ENCODE data around the gene PADI6. TPM values are rescaled to one million over a fixed set of nuclear protein-coding genes. Genes with fewer than 3 reads are reported as not detected.

Gene PADI6
- polyA plus RNA-seq, 1 donor, result not detected

DNA sequence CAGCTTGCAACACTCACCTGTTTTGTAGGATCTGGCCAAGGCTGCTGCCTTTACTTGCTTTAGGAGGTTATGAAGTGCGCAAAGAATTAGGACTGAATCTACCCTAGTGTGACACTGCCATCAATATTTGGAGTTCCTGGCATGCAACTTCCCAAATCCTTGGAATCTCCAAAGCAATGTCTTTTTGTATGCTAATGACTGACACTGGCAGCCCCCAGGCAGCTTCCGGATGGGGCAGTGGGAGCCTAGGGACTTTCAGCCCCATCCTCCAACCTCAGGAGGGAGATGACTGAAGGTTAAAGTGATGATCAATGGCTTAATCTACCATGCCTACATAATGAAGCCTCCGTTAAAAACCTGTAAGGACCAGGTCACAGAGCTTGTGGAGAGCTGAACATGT, 62.0 kb downstream of the PADI6 start:
- DNase-seq (ENCODE audit: low read depth), result no peak

DNA sequence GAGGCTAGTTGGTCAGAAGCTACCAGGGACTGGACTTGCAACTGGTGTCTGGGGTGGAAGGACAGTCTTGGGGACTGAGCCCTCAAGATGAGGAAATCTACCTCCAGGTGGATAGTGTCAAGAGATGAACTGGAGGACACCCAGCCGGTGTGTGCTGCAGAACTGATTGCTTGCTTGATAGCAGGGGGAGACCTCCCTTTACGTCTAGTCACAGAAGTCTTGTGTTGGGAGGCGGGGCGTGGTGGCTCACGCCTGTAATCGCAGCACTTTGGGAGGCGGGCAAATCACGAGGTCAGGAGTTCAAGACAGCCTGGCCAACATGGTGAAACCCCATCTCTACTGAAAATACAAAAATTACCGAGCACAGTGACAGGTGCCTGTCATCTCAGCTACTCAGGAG, 62.6 kb downstream of the PADI6 start:
- no peak for DNase-seq (ENCODE audit: low read depth)

DNA sequence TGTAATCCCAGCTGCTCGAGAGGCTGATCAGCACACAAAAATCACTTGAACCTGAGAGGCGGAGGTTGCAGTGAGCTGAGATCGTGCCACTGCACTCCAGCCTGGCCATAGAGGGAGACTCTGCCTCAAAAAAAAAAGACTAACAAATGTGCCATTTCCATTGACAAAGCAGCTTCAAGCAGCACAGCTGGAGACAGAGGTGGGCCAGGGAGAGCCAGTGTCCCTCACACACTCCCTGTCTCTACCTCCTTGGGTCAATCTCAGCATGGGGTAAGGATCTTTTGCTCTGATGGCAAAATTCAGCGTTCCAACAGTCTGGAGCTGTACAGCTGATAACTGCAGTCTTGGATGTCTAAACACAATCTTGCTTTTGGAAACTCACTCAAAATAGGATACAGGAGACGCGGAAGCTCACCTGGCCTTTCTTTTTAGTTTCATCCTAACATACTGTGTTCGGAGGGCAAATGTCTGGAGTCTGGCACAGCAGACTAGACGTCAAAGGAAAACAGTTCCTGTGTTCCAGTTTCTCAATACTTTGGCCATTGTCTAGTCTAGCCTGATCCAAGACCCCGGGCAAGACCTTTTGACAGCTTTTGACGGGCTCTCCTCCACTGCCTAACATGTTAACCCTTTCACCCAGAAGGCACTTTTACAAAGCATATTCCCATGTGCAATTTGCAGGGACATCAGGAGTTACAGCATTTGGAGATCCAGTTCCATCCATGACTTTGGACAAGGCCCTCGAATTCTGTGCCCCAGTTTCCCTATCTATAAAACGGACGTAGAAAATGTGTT, 64.6 kb downstream of the PADI6 start:
- DNase-seq (ENCODE audit: low read depth), result no peak

- DNase-seq (ENCODE audit: low read depth), result no peak
These were observed 65.2 kb downstream of the PADI6 start for GRCh38 chr1:17437260-17437579.

- no peak for DNase-seq (ENCODE audit: low read depth)
These were observed 65.8 kb downstream of the PADI6 start for GRCh38 chr1:17437580-17438317.

DNA sequence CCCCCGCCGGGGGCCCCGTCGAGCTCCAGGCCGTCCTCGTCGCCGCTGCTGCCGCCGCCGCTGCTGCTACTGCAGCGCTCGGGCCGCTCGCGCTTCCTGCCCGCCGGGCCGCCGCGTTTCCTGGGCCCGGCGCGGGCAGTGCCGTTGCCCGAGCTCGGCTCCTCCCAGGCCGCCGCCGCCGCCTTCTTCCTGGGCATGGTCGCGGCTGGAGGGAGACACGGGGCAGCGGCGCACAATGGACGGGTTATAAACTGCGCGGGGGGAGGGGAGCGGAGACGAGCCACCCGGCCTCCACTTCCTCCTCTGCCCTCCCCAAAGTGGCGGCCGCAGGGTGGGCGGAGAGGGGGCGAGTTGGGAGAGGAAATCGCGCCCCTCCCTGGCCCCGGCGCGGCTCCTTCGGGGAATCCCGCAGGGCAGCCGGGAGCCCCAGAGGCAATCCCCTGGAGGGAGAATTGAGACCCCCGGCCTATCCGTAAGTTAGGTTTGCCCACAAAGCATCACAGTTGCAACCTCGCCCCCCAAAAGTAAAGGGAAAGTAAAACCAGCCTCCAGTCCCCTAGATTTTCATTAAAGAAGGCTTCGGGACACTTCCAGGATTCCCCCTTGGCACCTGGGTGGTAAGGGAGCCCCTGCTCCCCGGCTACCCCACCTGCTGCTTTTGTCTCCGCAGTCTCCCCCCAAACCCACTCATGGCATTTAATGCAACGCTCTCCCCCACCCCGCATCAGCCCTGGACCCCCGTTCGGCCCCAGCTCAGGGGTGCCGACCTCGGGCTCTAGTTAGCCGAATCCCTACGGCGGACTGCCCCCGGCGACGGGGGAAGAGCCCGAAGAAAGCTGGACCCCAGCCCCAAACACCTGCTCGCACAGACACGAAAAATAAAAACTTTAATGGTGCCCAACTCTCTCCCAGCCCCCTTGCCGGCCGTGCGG, 66.6 kb downstream of the PADI6 start:
- DNase-seq (ENCODE audit: low read depth), result no peak

- DNase-seq (ENCODE audit: low read depth), result peak; percentile 67
These were observed 67.5 kb downstream of the PADI6 start, which contains the start of gene RCC2 for GRCh38 chr1:17439250-17440073. Gene RCC2, minus strand, starts transcription at chr1:17439677. Its CDS starts 1,163 bp downstream, at chr1:17438514.

DNA sequence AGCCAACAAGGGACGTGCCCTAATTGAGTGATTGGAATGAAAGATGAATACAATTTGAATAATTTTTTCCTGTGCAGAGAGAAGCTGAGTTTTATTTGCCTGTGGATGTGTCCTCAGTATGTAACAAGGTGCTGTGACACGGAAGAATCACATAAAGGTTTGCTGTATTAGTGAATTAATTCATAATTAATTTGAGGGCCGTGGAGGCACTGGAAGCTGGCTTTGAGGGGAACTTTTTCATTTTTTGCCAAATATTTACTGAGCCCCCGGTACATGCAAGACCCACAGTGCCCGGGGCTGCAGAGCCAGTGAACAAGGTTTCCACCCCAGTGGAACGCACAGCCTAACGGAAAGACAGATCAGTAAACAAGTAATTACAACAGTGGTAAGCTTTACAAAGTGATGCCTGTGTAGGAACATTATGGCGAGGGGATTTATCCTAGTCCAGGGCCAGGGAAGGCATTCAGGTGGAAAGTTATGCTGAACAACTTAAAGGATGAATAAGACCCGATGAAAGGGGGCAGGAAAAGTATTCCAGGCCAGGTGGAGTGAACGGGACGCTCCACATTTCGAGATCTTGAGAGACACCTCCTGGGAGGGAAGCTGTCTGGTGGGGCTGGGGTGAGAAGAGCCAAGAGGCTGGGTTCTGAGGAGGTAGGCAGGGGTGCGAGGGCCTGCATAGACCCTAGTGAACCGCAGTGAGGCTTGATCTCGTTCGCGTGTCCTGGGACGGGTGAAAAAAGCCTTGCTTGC, 68.3 kb downstream of the PADI6 start:
- no peak for DNase-seq (ENCODE audit: low read depth)

- DNase-seq (ENCODE audit: low read depth), result no peak
These were observed 68.8 kb downstream of the PADI6 start for GRCh38 chr1:17440827-17441168.

- DNase-seq (ENCODE audit: low read depth), result no peak
These were observed 69.4 kb downstream of the PADI6 start for GRCh38 chr1:17441265-17441992.

GRCh38 chr1:17441993-17442357, 70.0 kb downstream of the PADI6 start:
- DNase-seq (ENCODE audit: low read depth), result no peak

DNA sequence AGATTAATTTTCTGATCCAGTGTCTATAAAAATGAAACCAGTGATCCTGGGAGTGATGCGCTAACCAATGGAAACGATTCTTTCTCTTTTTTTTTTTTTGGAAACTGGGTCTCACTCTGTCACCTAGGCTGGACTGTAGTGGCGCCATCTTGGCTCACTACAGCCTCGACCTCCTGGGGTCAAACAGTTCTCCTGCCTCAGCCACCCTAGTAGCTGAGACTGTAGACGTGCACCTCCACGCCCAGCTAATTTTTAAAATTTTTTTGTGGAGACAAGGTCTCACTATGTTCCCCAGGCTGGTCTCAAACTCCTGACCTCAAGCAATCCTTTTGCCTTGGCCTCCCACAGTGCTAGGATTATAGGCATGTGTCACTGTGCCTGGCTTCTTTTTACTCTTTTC, 70.8 kb downstream of the PADI6 start:
- DNase-seq (ENCODE audit: low read depth), result no peak

GRCh38 chr1:17447501-17447992, 75.6 kb downstream of the PADI6 start:
- DNase-seq (ENCODE audit: low read depth), result no peak

Other genes starting within 250 kb of the PADI6 start
- gene PADI1, start 167.1 kb upstream of the PADI6 start, polyA plus RNA-seq (ENCODE audit: insufficient read length), result 0.47 TPM
- gene PADI3, start 123.1 kb upstream of the PADI6 start, polyA plus RNA-seq (ENCODE audit: insufficient read length), result not detected
- gene PADI4, start 64.0 kb upstream of the PADI6 start, polyA plus RNA-seq (ENCODE audit: insufficient read length), result 0.96 TPM
- gene RCC2, start 67.5 kb downstream of the PADI6 start, polyA plus RNA-seq (ENCODE audit: insufficient read length), result 30.7 TPM
- 23.2 TPM for gene ARHGEF10L, start 167.5 kb downstream of the PADI6 start, polyA plus RNA-seq (ENCODE audit: insufficient read length)